OCI-LY1 (cell line): ENCODE data around the gene ARHGAP6.

Experiments
- EZH2 ChIP-seq: fragments of 200-600 bp; sonication (generic), shearing (Covaris generic); IDR thresholded peaks from 2 replicates; pipeline ENCODE4 v1.8.0; 2017; ENCODE audit warnings: borderline replicate concordance, mixed run types, mild to moderate bottlenecking, antibody characterized with exemption, low read length, moderate library complexity, mixed read lengths
- TF ChIP-seq, protein P1 (sequence below): fragments of 200-600 bp; sonication (generic), shearing (Covaris generic); IDR thresholded peaks from 2 replicates; pipeline ENCODE4 v1.5.1; 2017; ENCODE audit warnings: mild to moderate bottlenecking, antibody characterized with exemption, low read length, moderate library complexity, mixed read lengths

DNA sequence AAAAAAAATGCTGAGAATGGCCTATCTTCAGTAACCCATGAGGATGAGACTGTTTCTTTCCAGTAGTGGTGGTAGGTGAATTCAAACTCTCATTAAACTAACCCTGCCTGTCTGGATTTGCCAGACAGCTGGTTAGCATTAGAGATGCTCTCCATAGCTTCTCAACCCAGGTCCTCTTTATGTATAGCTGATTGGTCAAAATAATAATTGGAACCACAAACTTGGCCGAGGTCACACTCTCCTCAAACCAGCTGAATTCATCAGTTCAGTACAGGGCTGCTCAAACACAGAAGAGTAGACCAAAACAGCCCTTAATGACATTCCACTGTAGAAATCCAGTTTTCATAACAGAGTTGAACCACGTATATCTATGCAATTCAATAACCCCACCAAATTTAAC lies 469.2 kb downstream of the ARHGAP6 start:
- TF ChIP-seq EZH2 = no peak
- TF ChIP-seq, protein P1, sequence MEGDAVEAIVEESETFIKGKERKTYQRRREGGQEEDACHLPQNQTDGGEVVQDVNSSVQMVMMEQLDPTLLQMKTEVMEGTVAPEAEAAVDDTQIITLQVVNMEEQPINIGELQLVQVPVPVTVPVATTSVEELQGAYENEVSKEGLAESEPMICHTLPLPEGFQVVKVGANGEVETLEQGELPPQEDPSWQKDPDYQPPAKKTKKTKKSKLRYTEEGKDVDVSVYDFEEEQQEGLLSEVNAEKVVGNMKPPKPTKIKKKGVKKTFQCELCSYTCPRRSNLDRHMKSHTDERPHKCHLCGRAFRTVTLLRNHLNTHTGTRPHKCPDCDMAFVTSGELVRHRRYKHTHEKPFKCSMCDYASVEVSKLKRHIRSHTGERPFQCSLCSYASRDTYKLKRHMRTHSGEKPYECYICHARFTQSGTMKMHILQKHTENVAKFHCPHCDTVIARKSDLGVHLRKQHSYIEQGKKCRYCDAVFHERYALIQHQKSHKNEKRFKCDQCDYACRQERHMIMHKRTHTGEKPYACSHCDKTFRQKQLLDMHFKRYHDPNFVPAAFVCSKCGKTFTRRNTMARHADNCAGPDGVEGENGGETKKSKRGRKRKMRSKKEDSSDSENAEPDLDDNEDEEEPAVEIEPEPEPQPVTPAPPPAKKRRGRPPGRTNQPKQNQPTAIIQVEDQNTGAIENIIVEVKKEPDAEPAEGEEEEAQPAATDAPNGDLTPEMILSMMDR = no peak
